Mononuclear cell (primary cell): ENCODE results near the gene CTIF. TPM values are rescaled to one million over a fixed set of nuclear protein-coding genes. Genes with fewer than 3 reads are reported as not detected.

Experiments used
- H3K27me3 ChIP-seq: 2 replicates; pipeline ENCODE4 v1.6.0; 2011; ENCODE audit warnings: low read length, control low read depth; ENCODE audit not compliant: insufficient read depth
- H3K4me1 ChIP-seq: 2 replicates; pipeline ENCODE4 v1.5.1; 2011; ENCODE audit warnings: mild to moderate bottlenecking, low read length, control low read depth; ENCODE audit not compliant: insufficient read depth
- H3K4me3 ChIP-seq: 2 replicates; pipeline ENCODE4 v1.5.1; 2011; ENCODE audit warnings: mild to moderate bottlenecking, low read length, moderate library complexity
- H3K9me3 ChIP-seq: 2 replicates; pipeline ENCODE4 v1.5.1; 2011; ENCODE audit warnings: low read depth, mild to moderate bottlenecking, control low read depth, low read length
- total RNA-seq: library from RNA; depleted of rRNA; stranded (reverse); fragments of >200 nt; gene quantifications from one replicate; pipeline ENCODE4 v1.2.3, GENCODE V29; 2012

Gene CTIF
- total RNA-seq, 1 donor, result 2.7 TPM

- H3K4me1 ChIP-seq, result peaks cover 87% of the 10 kb centered on the region
- no peak overlapping the region for H3K4me3 ChIP-seq
- no peaks in the 10 kb centered on the region for H3K9me3 ChIP-seq
- no peaks in the 10 kb centered on the region for H3K27me3 ChIP-seq
These were observed 300.3 kb downstream of the CTIF start for GRCh38 chr18:48838921-48839818.

DNA sequence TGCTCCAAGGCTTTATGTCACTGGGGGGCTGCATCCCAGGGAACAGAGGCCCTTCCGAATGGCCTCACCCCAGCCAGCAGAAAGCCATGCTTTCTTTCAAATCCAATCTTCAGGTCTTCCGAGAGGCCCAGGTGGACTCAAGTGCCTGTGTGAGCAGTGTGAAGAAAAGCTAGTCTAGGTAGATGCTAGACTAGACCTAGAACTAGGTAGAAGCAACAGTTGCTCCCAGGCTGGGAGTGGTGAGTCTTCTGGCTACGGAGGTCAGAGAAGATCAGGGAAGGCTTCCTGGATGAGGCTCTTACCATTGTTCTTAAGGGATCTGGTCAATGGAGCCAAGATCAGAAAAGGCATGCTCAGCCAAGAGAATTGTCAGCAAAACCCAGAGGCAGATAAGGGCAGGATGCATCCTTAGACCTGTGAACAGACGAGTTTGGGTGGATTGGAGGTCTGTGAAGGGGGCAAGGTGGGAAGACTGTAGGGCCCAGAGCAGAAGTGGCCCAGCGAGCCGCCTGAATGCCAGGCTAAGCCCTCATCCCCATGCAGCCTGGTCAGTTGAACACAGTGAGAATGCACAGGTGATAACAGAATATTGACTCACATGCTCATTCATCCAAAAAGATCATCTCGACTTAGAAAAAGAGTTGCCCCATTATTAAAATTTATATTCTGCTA, 301.1 kb downstream of the CTIF start:
- Histone ChIP-seq H3K27me3 (no peaks in the 10 kb centered on the region), H3K9me3 (no peaks in the 10 kb centered on the region), H3K4me1 (peaks cover 83% of the 10 kb centered on the region), H3K4me3 (no peak overlapping the region)

DNA sequence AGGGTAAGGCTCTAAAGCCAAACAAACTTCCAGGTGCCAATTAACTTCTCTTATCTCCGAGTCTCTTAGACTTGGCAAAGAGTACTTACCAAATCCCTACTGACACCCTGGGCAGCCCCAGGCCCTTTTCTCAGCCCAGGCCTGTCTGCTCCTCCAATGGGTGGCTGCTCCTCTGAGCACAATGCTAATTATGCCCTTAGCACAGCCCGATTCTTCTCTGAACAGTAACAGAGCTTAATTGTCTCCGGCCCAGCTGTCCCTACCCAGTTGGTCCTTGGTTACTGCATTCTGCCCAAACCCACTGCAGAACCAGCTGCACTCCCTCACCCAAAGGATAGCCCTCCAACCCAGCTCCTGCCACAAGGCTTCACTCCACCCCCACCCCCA, 301.7 kb downstream of the CTIF start:
- Histone ChIP-seq H3K4me1 (peaks cover 81% of the 10 kb centered on the region), H3K4me3 (no peak overlapping the region), H3K27me3 (no peaks in the 10 kb centered on the region), H3K9me3 (no peaks in the 10 kb centered on the region)

DNA sequence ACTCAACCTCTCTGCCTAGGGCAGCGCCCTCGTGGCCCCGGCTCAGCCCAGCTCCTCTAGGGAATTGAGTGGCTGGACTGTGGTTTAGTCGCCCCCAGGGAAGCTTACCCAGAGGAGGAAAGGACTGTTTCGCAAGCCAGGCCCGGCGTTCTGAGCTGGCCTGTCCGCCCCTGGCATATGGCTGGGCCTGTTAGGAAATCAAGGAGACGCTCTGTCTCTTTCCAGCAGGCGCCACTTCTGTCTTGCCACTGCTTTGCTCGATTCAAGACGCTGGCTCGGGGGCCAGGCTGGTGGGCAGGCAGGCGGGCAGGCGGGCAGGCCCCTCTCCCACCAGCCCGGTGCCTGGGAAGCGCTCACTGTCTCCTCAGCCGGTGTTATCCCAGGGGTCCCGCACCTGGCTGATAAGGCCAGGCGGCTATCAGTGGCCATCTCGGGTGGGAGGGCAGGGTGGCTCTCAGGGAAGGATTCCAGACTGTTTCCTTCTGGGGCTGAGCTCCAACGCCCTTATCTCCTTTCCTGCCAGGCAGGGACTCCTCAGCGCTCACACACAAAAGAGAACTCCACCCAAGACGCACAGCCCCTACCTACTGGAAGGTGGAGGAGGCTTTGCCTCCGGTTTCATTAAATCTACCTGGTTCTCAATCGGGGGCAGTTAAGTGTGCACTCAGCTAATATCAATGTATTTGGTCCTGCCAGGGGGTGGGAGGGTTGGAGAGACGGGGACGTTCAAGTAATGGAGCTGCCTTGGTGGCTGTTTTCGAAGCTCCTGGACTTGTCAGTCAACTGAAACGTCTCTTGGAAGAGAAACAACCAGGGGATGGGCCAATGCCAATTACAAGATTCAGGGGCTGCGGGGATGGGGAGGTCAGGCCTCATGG, 302.8 kb downstream of the CTIF start:
- Histone ChIP-seq H3K4me3 (no peak overlapping the region), H3K4me1 (peaks cover 77% of the 10 kb centered on the region), H3K9me3 (no peaks in the 10 kb centered on the region), H3K27me3 (no peaks in the 10 kb centered on the region)

- H3K27me3 ChIP-seq, result no peaks in the 10 kb centered on the region
- H3K4me1 ChIP-seq, result peaks cover 69% of the 10 kb centered on the region
- no peaks in the 10 kb centered on the region for H3K9me3 ChIP-seq
- H3K4me3 ChIP-seq, result no peak overlapping the region
These were observed 303.6 kb downstream of the CTIF start for GRCh38 chr18:48842259-48843061.

DNA sequence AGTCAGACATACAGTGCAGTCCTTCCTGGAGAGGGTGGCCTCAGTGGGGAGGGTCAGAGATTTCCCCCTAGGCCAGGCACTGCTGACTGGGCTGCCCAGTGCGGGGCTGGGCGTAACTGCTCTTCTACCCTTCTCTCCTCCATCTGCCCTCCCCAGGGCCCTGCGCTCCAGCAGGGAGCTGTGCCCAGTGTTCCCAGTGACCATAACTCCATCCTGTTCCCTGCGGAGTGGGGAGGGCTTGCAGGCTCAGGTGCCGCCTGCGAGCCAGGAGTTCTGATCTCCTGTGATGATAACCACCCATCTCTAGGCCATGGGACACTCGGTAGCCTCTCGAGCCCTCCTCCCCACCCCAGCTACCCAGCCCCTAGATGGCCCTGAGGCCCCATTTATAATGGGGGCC, 304.3 kb downstream of the CTIF start:
- Histone ChIP-seq H3K4me3 (no peak overlapping the region), H3K4me1 (peaks cover 62% of the 10 kb centered on the region), H3K27me3 (no peaks in the 10 kb centered on the region), H3K9me3 (no peaks in the 10 kb centered on the region)

GRCh38 chr18:48843596-48843995, 304.8 kb downstream of the CTIF start:
- Histone ChIP-seq H3K27me3 (no peaks in the 10 kb centered on the region), H3K4me3 (no peak overlapping the region), H3K4me1 (peaks cover 58% of the 10 kb centered on the region)

GRCh38 chr18:48844271-48844670, 305.4 kb downstream of the CTIF start:
- Histone ChIP-seq H3K4me1 (peaks cover 51% of the 10 kb centered on the region), H3K27me3 (no peaks in the 10 kb centered on the region), H3K4me3 (no peak overlapping the region), H3K9me3 (no peaks in the 10 kb centered on the region)

More at GRCh38 chr18:48843596-48843995, 304.8 kb downstream of the CTIF start:
- no peaks in the 10 kb centered on the region for H3K9me3 ChIP-seq

DNA sequence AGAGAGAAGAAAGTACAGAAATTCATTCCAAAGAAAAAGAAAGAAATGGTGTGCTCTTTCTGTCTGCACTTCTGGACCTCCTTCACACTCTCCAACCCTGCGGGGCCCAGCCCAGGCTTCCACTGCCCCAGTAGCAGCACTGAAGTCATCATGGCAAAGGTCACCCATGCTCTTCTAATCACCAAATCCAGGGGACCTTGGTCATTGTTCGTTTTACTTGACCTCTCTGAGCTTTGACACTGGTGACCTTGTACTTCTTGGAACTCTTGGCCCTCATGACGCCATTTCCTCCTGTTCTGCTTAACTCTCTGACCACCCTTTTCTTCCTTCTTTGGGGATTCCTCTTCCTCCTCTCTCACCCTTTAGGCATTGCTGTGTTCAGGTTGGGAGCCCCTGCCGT, 306.3 kb downstream of the CTIF start:
- no peaks in the 10 kb centered on the region for H3K9me3 ChIP-seq

GRCh38 chr18:48846423-48846932, 307.6 kb downstream of the CTIF start:
- H3K27me3 ChIP-seq, result no peaks in the 10 kb centered on the region
- H3K4me3 ChIP-seq, result no peak overlapping the region
- no peaks in the 10 kb centered on the region for H3K9me3 ChIP-seq
- H3K4me1 ChIP-seq, result peaks cover 46% of the 10 kb centered on the region

More for the DNA sequence above, 306.3 kb downstream of the CTIF start:
- no peaks in the 10 kb centered on the region for H3K27me3 ChIP-seq
- peaks cover 43% of the 10 kb centered on the region for H3K4me1 ChIP-seq
- H3K4me3 ChIP-seq, result no peak overlapping the region

DNA sequence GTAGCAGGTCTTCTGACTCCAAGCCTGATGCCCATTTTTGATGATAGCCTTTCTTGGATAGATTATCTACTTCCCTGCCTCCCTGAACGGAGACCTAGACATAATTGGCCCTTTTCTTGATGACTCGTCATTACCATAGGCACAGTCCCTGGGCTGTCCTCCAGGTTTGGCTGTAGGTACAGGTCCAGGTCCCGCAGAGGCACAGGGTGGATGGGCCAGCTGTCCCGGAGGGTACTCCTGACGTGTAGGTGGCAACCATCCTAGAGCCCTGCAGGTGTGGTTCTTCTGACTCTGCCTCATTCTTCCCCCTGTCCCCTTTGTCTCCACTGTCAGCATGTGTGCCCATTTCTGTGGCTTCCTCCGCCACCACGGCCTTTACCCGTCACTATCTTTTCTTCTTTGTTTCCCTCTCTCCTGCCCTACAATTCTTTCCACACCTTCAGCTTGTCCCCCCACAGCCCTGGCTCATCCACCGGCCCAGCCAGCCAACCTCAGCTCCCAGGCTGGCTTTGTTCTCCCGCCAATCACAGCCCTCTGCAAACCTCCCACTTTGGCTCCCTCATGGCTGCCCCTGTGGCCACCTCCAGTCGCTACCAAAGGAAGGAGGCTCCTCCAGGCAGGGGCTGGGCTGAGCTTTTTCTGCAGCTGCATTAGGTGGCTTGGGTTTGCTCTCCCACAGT, 309.1 kb downstream of the CTIF start:
- H3K9me3 ChIP-seq, result no peaks in the 10 kb centered on the region
- H3K27me3 ChIP-seq, result no peaks in the 10 kb centered on the region
- peaks cover 42% of the 10 kb centered on the region for H3K4me1 ChIP-seq
- H3K4me3 ChIP-seq, result no peak overlapping the region

GRCh38 chr18:48848641-48849143, 309.9 kb downstream of the CTIF start:
- Histone ChIP-seq H3K9me3 (no peaks in the 10 kb centered on the region), H3K4me3 (no peak overlapping the region), H3K27me3 (no peaks in the 10 kb centered on the region), H3K4me1 (peaks cover 34% of the 10 kb centered on the region)

DNA sequence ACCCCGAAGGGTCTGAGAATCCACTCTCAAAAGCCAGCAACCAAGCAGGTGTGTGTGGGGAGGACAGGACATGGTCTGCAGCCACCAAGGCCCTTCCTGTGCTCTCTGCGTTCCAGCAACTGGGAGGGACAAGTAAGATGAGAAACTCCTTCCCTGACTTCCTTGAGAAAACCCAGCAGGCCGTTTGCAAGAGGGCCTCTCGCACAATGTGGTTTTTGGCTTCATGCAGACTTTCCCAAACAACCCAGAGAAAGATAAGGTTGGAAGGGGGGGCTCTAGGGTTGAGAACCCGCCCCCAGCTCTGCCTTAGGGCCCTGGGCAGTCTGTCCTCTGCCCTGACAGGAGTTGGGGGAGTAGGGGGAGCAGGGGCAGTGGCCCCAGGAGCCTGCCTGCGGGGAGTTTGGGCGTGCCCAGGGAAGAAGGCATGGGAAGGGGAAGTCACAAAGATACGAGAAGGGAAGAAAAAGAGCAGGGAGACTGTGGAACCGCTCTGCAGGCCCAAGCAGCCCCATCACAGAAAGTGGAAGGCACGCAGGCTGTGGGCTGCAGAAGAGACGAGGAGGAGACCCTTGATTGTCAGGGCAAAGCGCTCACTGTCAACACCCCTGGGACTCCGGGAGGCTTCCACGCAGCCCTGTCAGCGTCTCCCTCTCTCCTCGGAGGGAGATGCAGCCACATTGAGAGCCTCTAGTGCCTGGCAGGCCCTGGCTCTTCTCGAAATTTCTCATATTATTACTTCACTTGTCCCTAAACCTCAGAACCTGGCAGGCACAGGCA, 312.2 kb downstream of the CTIF start:
- no peaks in the 10 kb centered on the region for H3K27me3 ChIP-seq
- H3K4me1 ChIP-seq, result peaks cover 29% of the 10 kb centered on the region
- H3K4me3 ChIP-seq, result no peak overlapping the region
- no peaks in the 10 kb centered on the region for H3K9me3 ChIP-seq
